T47D (cell line): ENCODE measurements around the gene SCFD2.
"Not testable (repeated sequence)": the region's sequence is repeated elsewhere in the genome, so short reads cannot be mapped to it uniquely, and the experiment has no call there.

Experiments
- DNase-seq, 2 experiments: peaks; one replicate each; pipeline versions ENCODE4 v3.0.0 to v3.0.0-alpha.2; 2011 to 2012; ENCODE audit warnings: low read depth in 1 of 2, low spot score in 1 of 2
- JUND ChIP-seq: IDR thresholded peaks from 2 replicates; pipeline ENCODE4 v1.6.1; 2012; ENCODE audit warnings: low read depth
- in situ Hi-C: cut with HindIII; loops from 2 replicates; pipeline ENCODE4 v1.10.0; 2016; ENCODE audit warnings: low sequenced_read_pairs, low pct_unique_long_range_greater_than_20kb

The SCFD2 gene

DNA sequence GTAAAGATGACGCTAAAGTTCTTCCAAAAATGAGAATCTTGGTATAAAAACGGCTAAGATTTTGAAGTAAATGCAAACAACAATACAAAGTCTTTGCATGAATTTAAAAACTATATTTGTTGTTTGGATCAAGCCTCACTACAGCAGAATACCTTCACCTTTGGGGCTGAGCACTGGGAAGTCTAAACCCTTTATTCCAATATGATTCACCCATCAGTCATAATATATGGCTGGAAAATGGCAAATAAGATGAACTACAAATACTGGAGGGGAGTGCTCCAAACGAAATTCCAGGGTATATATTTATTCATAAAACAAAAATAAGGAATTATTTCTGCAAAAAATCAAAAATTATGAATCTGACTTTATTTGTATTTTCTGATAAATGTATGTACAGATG is 138.4 kb downstream of the SCFD2 start:
- TF ChIP-seq JUND, result no peak
- no peak for DNase-seq
- in situ Hi-C loops, result no loop called here

GRCh38 chr4:53221832-53222480 is 143.9 kb downstream of the SCFD2 start:
- no peak for DNase-seq
- TF ChIP-seq JUND, result no peak
- in situ Hi-C loops, result no loop called here

- DNase-seq, in situ Hi-C loops: not testable (repeated sequence)
These were observed 146.7 kb downstream of the SCFD2 start for GRCh38 chr4:53219148-53219547.

DNA sequence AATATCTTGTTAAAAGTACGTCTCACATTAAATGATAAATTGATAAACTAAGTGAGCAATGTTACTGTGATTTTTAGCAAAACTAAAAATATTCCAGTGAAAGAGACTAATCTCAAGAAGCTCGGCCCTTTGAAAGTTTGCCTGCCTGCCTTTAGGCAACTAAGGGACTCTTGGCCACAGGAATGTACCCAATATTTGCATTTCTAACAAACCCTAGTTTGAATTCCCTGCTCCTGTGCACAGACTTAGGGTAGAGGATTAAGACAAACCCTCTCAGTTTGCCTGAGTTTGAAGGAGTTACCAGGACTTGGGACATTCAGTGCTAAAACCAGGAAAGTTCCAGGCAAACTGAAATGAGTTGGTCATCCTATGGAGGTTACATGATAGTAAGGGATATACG is 157.1 kb downstream of the SCFD2 start:
- in situ Hi-C loops, result no loop called here
- TF ChIP-seq JUND, result no peak
- peak in 1 of 2 experiments; percentile 47 for DNase-seq

DNA sequence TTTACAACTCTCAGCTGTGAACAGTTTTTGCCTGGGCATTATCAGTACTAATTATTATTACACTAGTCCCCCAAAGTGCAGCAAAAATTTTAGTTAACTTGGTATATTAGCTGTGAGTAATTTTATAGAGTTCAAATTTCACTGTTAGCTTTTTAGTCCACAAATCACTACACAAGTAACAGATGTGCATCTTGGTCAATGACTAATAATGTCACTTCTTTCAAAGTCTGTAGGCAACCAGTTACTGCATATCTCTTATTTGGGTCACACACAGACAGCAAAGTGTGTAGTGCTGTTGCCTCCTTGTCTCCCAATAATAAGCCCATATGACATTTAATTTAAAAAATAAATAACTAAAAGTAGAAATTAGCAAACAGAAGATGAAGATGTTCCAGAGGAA is 159.9 kb downstream of the SCFD2 start:
- no peak for DNase-seq
- in situ Hi-C loops, result no loop called here

DNA sequence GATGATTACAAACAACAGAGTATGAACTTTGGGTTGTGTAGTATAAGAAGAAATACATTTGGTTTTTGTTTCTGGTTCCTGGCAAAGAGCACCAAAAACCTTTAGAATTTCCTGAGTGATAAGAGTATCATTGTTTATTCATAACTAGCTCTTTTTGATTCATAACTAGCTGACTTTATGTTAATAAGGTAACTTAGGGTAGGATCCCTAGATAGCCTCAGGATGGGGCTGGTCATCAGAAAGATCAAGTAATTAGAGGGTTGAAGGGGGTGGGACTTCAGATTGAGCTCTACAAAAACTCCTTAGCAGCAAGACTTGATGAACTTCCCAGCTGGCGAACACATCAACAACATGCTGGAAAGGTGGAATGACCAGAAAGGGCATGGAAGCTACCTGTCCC is 166.5 kb downstream of the SCFD2 start:
- in situ Hi-C loops, result no loop called here
- no peak for DNase-seq
- TF ChIP-seq JUND, result no peak

More for the DNA sequence above, 159.9 kb downstream of the SCFD2 start:
- no peak for TF ChIP-seq JUND

GRCh38 chr4:53197772-53198142 is 168.1 kb downstream of the SCFD2 start:
- DNase-seq, result no peak
- in situ Hi-C loops, result no loop called here
- no peak for TF ChIP-seq JUND

DNA sequence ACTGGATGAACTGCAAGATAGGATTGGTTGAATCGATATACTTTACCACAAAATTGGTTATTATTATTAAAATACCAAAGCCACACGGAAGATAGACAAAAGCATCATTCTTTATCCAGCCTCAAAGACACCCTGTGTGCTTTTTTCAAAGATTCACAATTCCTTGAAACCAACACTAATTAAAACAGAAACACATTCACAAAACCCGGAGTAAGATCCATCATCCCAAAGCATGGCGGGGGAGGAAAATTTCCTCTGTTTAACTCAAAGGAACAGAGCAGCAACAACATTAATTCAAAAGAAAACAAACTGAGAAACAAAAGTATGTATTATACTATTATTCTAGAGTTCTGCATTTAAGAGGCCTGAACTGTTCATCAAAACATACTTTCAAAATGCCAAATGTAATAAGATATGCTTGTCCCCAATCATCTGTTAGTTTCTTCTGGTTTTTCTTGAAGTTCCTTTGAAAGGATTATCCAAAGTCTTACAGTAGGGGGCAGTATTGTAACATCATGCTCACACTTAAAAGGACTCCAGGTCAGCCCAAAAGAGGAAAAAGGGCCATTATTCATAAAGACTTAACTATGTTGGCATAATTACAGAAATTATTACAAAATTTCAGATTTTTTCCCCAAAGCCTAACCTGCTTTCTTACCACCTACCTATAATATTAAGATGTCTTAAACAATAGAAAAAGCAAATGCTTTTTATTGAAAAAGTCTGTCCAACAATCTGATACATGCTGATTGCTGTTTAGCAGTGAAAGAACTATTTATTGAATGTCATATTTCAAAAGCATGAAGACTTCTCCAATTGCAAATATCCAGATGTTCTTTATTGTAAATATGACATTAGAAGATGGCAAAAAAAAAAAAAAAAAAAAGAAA is 168.7 kb downstream of the SCFD2 start:
- no peak for TF ChIP-seq JUND
- in situ Hi-C loops, result no loop called here
- peak in 1 of 2 experiments; percentile 71 for DNase-seq

- in situ Hi-C loops, result no loop called here
These were observed 169.8 kb downstream of the SCFD2 start for GRCh38 chr4:53195815-53196661.

DNA sequence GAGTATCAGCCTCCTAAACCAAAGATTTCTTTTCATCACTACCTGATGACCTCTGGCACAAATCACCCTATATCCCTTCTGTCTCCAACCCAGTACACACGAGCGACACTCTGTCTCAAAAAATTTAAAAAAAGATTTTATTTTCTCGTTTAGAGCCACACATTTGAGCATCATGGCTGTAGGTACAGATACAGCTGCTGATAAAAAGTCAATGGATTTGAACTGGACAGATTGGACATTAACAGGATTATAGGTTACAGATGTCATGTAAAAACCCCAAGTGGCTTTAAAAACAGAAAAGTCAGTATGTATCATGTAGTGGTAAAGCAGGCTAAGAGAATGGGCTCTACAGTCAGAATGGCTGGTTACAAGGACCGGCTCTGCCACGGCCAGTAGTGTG is 171.1 kb downstream of the SCFD2 start:
- no peak for TF ChIP-seq JUND
- no peak for DNase-seq
- in situ Hi-C loops, result no loop called here

More at GRCh38 chr4:53195815-53196661, 169.8 kb downstream of the SCFD2 start:
- DNase-seq, result no peak
- TF ChIP-seq JUND, result no peak

DNA sequence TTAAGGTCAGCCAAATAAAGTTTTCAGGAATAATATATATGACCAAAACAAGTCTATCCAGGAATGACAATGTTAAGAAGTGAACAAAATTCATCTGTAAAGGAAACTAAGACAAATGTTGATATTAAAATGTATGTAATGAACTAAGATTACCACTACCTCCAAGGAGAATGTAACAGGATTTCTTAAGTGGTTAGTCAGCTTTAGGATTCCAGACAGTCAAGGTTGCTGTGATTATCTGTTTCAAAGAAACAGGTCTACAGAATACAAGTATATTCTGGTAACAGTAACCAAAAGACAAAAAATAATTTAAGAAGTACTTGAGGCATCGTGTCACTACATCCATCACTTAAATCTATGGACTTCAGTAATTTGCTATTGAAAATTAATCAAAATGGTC is 172.8 kb downstream of the SCFD2 start:
- TF ChIP-seq JUND, result no peak
- DNase-seq, result no peak
- in situ Hi-C loops, result no loop called here

- no peak for DNase-seq
- no peak for TF ChIP-seq JUND
- in situ Hi-C loops, result no loop called here
These were observed 173.4 kb downstream of the SCFD2 start for GRCh38 chr4:53192496-53192895.

DNA sequence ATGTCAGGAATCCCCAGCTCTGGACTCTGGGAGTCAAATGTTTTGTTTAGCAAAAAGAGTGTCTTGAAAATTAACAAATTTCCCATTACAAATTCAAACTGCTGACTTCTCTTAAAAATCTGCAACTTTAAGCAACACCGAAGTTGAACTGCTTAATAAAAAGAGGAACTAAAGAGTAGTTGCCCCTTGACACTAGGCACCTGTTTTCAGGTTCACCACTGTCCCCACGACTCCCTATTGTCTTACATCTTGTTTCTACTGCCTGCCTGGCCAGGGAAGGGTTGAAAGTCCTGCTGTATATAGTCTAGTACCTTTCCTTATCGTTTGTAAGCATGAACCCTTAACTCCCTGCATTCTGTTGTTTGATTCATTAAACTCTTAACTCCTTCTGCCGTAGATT is 173.9 kb downstream of the SCFD2 start:
- TF ChIP-seq JUND, result no peak
- in situ Hi-C loops, result no loop called here
- no peak for DNase-seq
